Middle frontal gyrus (tissue), 1 donor: ENCODE results near the gene SMIM44.

Experiments used
- DNase-seq: peaks from one replicate; pipeline ENCODE4 v3.0.0-alpha.2; 2015; ENCODE audit warnings: low spot score; ENCODE audit errors: extremely low spot score

Gene SMIM44

GRCh38 chr19:3478409-3479176 is 4.6 kb downstream of the SMIM44 start:
- no peak for DNase-seq

- no peak for DNase-seq
Measured at GRCh38 chr19:3477951-3478350, 5.3 kb downstream of the SMIM44 start.

GRCh38 chr19:3477506-3477905 is 5.7 kb downstream of the SMIM44 start:
- no peak for DNase-seq

- no peak for DNase-seq
Measured at GRCh38 chr19:3476830-3477229, 6.4 kb downstream of the SMIM44 start.

- DNase-seq: no peak
Measured at GRCh38 chr19:3475449-3475848, 7.8 kb downstream of the SMIM44 start.

- DNase-seq: no peak
Measured at GRCh38 chr19:3474614-3475013, 8.6 kb downstream of the SMIM44 start.

GRCh38 chr19:3474010-3474409 is 9.2 kb downstream of the SMIM44 start:
- DNase-seq: no peak

GRCh38 chr19:3471954-3472655 is 11.1 kb downstream of the SMIM44 start:
- no peak for DNase-seq

GRCh38 chr19:3470500-3471128 is 12.6 kb downstream of the SMIM44 start:
- DNase-seq: no peak

GRCh38 chr19:3469638-3470499 is 13.4 kb downstream of the SMIM44 start:
- DNase-seq: no peak

GRCh38 chr19:3468211-3468610 is 15.0 kb downstream of the SMIM44 start:
- no peak for DNase-seq

GRCh38 chr19:3467437-3468198 is 15.6 kb downstream of the SMIM44 start:
- no peak for DNase-seq

- peak; percentile 29 for DNase-seq
Measured at GRCh38 chr19:3466635-3467034, 16.6 kb downstream of the SMIM44 start.

GRCh38 chr19:3465552-3465951 is 17.7 kb downstream of the SMIM44 start:
- no peak for DNase-seq

- DNase-seq: no peak
Measured at GRCh38 chr19:3464587-3465235, 18.5 kb downstream of the SMIM44 start.

- DNase-seq: no peak
Measured at GRCh38 chr19:3463714-3464586, 19.3 kb downstream of the SMIM44 start.

GRCh38 chr19:3462991-3463713 is 20.1 kb downstream of the SMIM44 start:
- DNase-seq: no peak

GRCh38 chr19:3459965-3460582 is 23.2 kb downstream of the SMIM44 start:
- no peak for DNase-seq
